Progenitor cell of endocrine pancreas (in vitro differentiated cells): ENCODE data around the gene CALN1. TPM values are rescaled to one million over a fixed set of nuclear protein-coding genes. Genes with fewer than 3 reads are reported as not detected.

ENCODE experiments used
- DNase-seq: peaks from one replicate; pipeline ENCODE4 v3.0.0; 2021; ENCODE audit warnings: low spot score; ENCODE audit not compliant: unreplicated experiment
- H3K27ac Mint-ChIP-seq: 2 replicates; pipeline ENCODE4 v1.8.0; 2021; ENCODE audit warnings: mild to moderate bottlenecking, moderate library complexity, mixed read lengths
- H3K27me3 Mint-ChIP-seq: 2 replicates; pipeline ENCODE4 v1.8.0; 2021; ENCODE audit warnings: mixed read lengths
- H3K36me3 Mint-ChIP-seq: 2 replicates; pipeline ENCODE4 v1.8.0; 2022; ENCODE audit warnings: mixed read lengths; ENCODE audit not compliant: insufficient read depth
- H3K4me1 Mint-ChIP-seq: 2 replicates; pipeline ENCODE4 v1.8.0; 2021; ENCODE audit warnings: low read depth, mixed read lengths
- H3K4me3 Mint-ChIP-seq: 2 replicates; pipeline ENCODE4 v1.8.0; 2021; ENCODE audit warnings: low read depth, mild to moderate bottlenecking, moderate library complexity, mixed read lengths
- H3K9me3 Mint-ChIP-seq: 2 replicates; pipeline ENCODE4 v1.8.0; 2021; ENCODE audit warnings: low read depth, mixed read lengths
- CTCF ChIP-seq: fragments of 200-600 bp; sonication (generic); IDR thresholded peaks from one replicate; pipeline ENCODE4 v1.5.0; 2021; ENCODE audit warnings: antibody characterized with exemption, mild to moderate bottlenecking; ENCODE audit not compliant: unreplicated experiment
- total RNA-seq: library from RNA; stranded (reverse); gene quantifications from 2 replicates; pipeline ENCODE4 v1.2.1, GENCODE V29; 2021

The CALN1 gene
- total RNA-seq, 1 donor from 2014 or later: 0.79 TPM

GRCh38 chr7:72032934-72033333 is 379.2 kb downstream of the CALN1 start:
- DNase-seq: no peak
- no peak for TF ChIP-seq CTCF
- Mint-ChIP-seq H3K9me3 (peaks cover 12% of the 10 kb centered on the region), H3K4me3 (no peak overlapping the region), H3K36me3 (no peaks in the 10 kb centered on the region), H3K4me1 (no peaks in the 10 kb centered on the region), H3K27ac (no peak overlapping the region), H3K27me3 (no peaks in the 10 kb centered on the region)

GRCh38 chr7:72030994-72031667 is 381.0 kb downstream of the CALN1 start:
- Mint-ChIP-seq H3K4me3 (no peak overlapping the region), H3K36me3 (no peaks in the 10 kb centered on the region), H3K4me1 (no peaks in the 10 kb centered on the region), H3K9me3 (peaks cover 11% of the 10 kb centered on the region), H3K27me3 (no peaks in the 10 kb centered on the region), H3K27ac (no peak overlapping the region)
- TF ChIP-seq CTCF: no peak
- DNase-seq: no peak

GRCh38 chr7:72028267-72028666 is 383.9 kb downstream of the CALN1 start:
- DNase-seq: no peak
- Mint-ChIP-seq H3K36me3 (no peaks in the 10 kb centered on the region), H3K4me3 (no peak overlapping the region), H3K27ac (no peak overlapping the region), H3K9me3 (peaks cover 7% of the 10 kb centered on the region), H3K4me1 (no peaks in the 10 kb centered on the region), H3K27me3 (peaks cover 3% of the 10 kb centered on the region)
- no peak for TF ChIP-seq CTCF

GRCh38 chr7:72025381-72025960 is 386.7 kb downstream of the CALN1 start:
- Mint-ChIP-seq H3K27me3 (peaks cover 8% of the 10 kb centered on the region), H3K4me3 (no peak overlapping the region), H3K4me1 (no peaks in the 10 kb centered on the region), H3K27ac (no peak overlapping the region), H3K9me3 (peaks cover 7% of the 10 kb centered on the region), H3K36me3 (no peaks in the 10 kb centered on the region)
- no peak for TF ChIP-seq CTCF
- no peak for DNase-seq

GRCh38 chr7:72023926-72024325 is 388.2 kb downstream of the CALN1 start:
- TF ChIP-seq CTCF: no peak
- no peaks in the 10 kb centered on the region for H3K4me1 Mint-ChIP-seq
- no peak overlapping the region for H3K4me3 Mint-ChIP-seq
- no peak for DNase-seq
- peaks cover 4% of the 10 kb centered on the region for H3K9me3 Mint-ChIP-seq
- no peaks in the 10 kb centered on the region for H3K36me3 Mint-ChIP-seq
- peaks cover 8% of the 10 kb centered on the region for H3K27me3 Mint-ChIP-seq
- no peak overlapping the region for H3K27ac Mint-ChIP-seq
